Measurements from ENCODE around the gene PARD3B. TPM values are rescaled to one million over a fixed set of nuclear protein-coding genes. Genes with fewer than 3 reads are reported as not detected.

Gene PARD3B
- total and polyA plus RNA-seq, 2 of the 4 experiments (the other 2 are of a cell fraction), result 3.3 to 15.6 TPM

GRCh38 chr2:204948024-204948763 is 402.9 kb downstream of the PARD3B start:
- no peak overlapping the region for H3K4me2 ChIP-seq (ENCODE audit: low read depth, low read length)
- H3K79me1 ChIP-seq (ENCODE audit: low read depth in 1 of 2, low read length in 2 of 2), result peaks cover 3 to 7% of the 10 kb centered on the region in 2 experiments; a peak in 3 of 4 replicates
- no peak overlapping the region for H3K4me3 ChIP-seq (ENCODE audit: insufficient read depth, low read depth, low read length)
- WGBS, 2 experiments (ENCODE audit: extremely low coverage in 2 of 2, insufficient read length in 1 of 2), result no CpG with 5 or more reads among the region's 3 CpGs
- ATAC-seq (ENCODE audit: low read depth), result no peak
- H3K18ac ChIP-seq (ENCODE audit: low read depth, low read length), result no peak overlapping the region
- TF ChIP-seq BHLHE40 (IDR thresholded peaks at IDR 0.05; ENCODE audit: low read depth, low read length), result no peak
- TF ChIP-seq MAFK (IDR thresholded peaks at IDR 0.05; ENCODE audit: low read depth, low read length), result no peak
- no peak for TF ChIP-seq RCOR1 (IDR thresholded peaks at IDR 0.05; ENCODE audit: insufficient replicate concordance, low read length)
- no peak for TF ChIP-seq RFX5 (IDR thresholded peaks at IDR 0.05; ENCODE audit: low read depth, low read length)
- no peak for TF ChIP-seq MAZ (IDR thresholded peaks at IDR 0.05; ENCODE audit: borderline replicate concordance, low read depth, low read length)
- no peak for TF ChIP-seq CHD1 (IDR thresholded peaks at IDR 0.05; ENCODE audit: low read depth, low read length)
- no peak for TF ChIP-seq POLR2A (IDR thresholded peaks at IDR 0.05; ENCODE audit: low read depth, low read length)
- TF ChIP-seq ELK1 (IDR thresholded peaks at IDR 0.05; ENCODE audit: borderline replicate concordance, low read depth, low read length), result no peak
- TF ChIP-seq SMC3 (IDR thresholded peaks at IDR 0.05; ENCODE audit: low read depth, low read length), result no peak
- no peak for TF ChIP-seq CEBPB (IDR thresholded peaks at IDR 0.05; ENCODE audit: low read depth, low read length)
- TF ChIP-seq MXI1 (IDR thresholded peaks at IDR 0.05; ENCODE audit: borderline replicate concordance, low read depth, low read length), result no peak
- H3K9me3 ChIP-seq (ENCODE audit: control insufficient read depth, insufficient read depth, low read length), result peaks cover 2% of the 10 kb centered on the region; the same call in 1 of the 2 replicates
- no peak overlapping the region for H2BK20ac ChIP-seq (ENCODE audit: low read depth, low read length)
- H2AK9ac ChIP-seq (replicated peaks; ENCODE audit: low read depth, low read length, poor library complexity), result no peak overlapping the region
- H4K8ac ChIP-seq (ENCODE audit: low read depth in 2 of 2, low read length in 2 of 2), result no peak overlapping the region
- no TSS peak for BruUV-seq (replicated peaks)
- intact Hi-C loops (cut with micrococcal nuclease) (no loop called here), in situ Hi-C loops (cut with MboI; ENCODE audit: low sequenced_read_pairs) (no loop called here), dilution Hi-C loops (cut with HindIII; ENCODE audit: low sequenced_read_pairs, unreplicated experiment) (no loop called here)
- no peak overlapping the region for H3K23ac ChIP-seq (ENCODE audit: low read depth, low read length)
- peaks cover 3% of the 10 kb centered on the region for H3K9me1 ChIP-seq (ENCODE audit: insufficient read depth, low read length)
- no peak overlapping the region for H2BK5ac ChIP-seq (ENCODE audit: low read depth, low read length, poor library complexity, severe bottlenecking)
- H2BK15ac ChIP-seq (ENCODE audit: low read depth, low read length), result no peak overlapping the region
- no peaks in the 10 kb centered on the region for H3K27me3 ChIP-seq (ENCODE audit: control insufficient read depth, insufficient read depth, low read length)
- peaks cover 4% of the 10 kb centered on the region for H3K4me1 ChIP-seq (ENCODE audit: control insufficient read depth, insufficient read depth, low read length)
- H3K27ac ChIP-seq (ENCODE audit: insufficient read depth, low read length), result no peak overlapping the region
- H2BK120ac ChIP-seq (ENCODE audit: low read depth, low read length), result no peak overlapping the region
- H3K9ac ChIP-seq (ENCODE audit: low read depth, low read length), result no peak overlapping the region
- no peak for DNase-seq
- no peak overlapping the region for H2AK5ac ChIP-seq (ENCODE audit: low read depth, low read length)
- no peak overlapping the region for H3K56ac ChIP-seq (ENCODE audit: extremely low read depth, insufficient read depth, low read length)
- H4K5ac ChIP-seq (ENCODE audit: low read depth, low read length), result no peak overlapping the region
- no peak overlapping the region for H3K14ac ChIP-seq (replicated peaks; ENCODE audit: low read depth, low read length)
- H2AFZ ChIP-seq (replicated peaks; ENCODE audit: low read length, poor library complexity), result no peak overlapping the region
- no peak overlapping the region for H3K4ac ChIP-seq (ENCODE audit: low read depth, low read length)
- no peaks in the 10 kb centered on the region for H3K36me3 ChIP-seq (ENCODE audit: control insufficient read depth, insufficient read depth, low read length)
- H4K20me1 ChIP-seq (ENCODE audit: insufficient read depth, low read length), result peaks cover 3% of the 10 kb centered on the region; the same call in 1 of the 2 replicates
- ChIA-PET POLR2A (ENCODE audit: unreplicated experiment) (no interaction called here), CTCF (no interaction called here)
- no peak overlapping the region for H4K91ac ChIP-seq (ENCODE audit: insufficient read depth, low read depth, low read length)
